MCF 10A (cell line): Measurements from ENCODE around the gene MITF. TPM values are rescaled to one million over a fixed set of nuclear protein-coding genes. Genes with fewer than 3 reads are reported as not detected.

ENCODE experiments used
- BruUV-seq: library from RNA; stranded (reverse); fragments of 400-500 nt; replicated peaks from 2 replicates; lab custom pipeline; 2021; lab: Mats Ljungman, UMichigan
- CTCF ChIA-PET: fragments of 300-600 bp; sonication (Branson Sonifier 250); formaldehyde crosslinking; extraction: SDS; loops from one replicate; lab custom pipeline; 2021; ENCODE audit warnings: antibody characterized with exemption, inconsistent platforms; lab: Yijun Ruan, JAX
- POLR2A ChIA-PET: fragments of 300-600, 350-650 bp; sonication (Branson Sonifier 250); formaldehyde crosslinking; extraction: SDS; loops from one replicate; lab custom pipeline; 2020; ENCODE audit warnings: antibody characterized with exemption, inconsistent platforms; lab: Yijun Ruan, JAX
- DNase-seq: peaks from one replicate; pipeline ENCODE4 v3.0.0-alpha.2; 2018; ENCODE audit not compliant: unreplicated experiment
- H3K27ac Mint-ChIP-seq: one replicate; pipeline ENCODE4 v1.8.0; 2022; ENCODE audit warnings: mild to moderate bottlenecking, low read depth, mixed read lengths; ENCODE audit not compliant: unreplicated experiment
- H3K27me3 Mint-ChIP-seq: one replicate; pipeline ENCODE4 v1.8.0; 2022; ENCODE audit warnings: mixed read lengths; ENCODE audit not compliant: insufficient read depth, unreplicated experiment
- H3K36me3 Mint-ChIP-seq: one replicate; pipeline ENCODE4 v1.8.0; 2022; ENCODE audit warnings: mild to moderate bottlenecking, moderate library complexity, mixed read lengths; ENCODE audit not compliant: insufficient read depth, unreplicated experiment
- H3K4me1 Mint-ChIP-seq: one replicate; pipeline ENCODE4 v1.8.0; 2022; ENCODE audit warnings: mixed read lengths; ENCODE audit not compliant: insufficient read depth, unreplicated experiment
- H3K4me3 Mint-ChIP-seq: one replicate; pipeline ENCODE4 v1.8.0; 2022; ENCODE audit warnings: mild to moderate bottlenecking, moderate library complexity, mixed read lengths; ENCODE audit not compliant: unreplicated experiment
- H3K9me3 Mint-ChIP-seq: one replicate; pipeline ENCODE4 v1.8.0; 2022; ENCODE audit warnings: mixed read lengths; ENCODE audit not compliant: unreplicated experiment
- intact Hi-C: fragments of 100-400 bp; cut with micrococcal nuclease; formaldehyde crosslinking; loops from 2 replicates; pipeline ENCODE4 v1.14.1; 2022
- total RNA-seq: library from RNA; stranded (reverse); gene quantifications from 2 replicates; pipeline ENCODE4 v1.2.3, GENCODE V29; 2022
- TF ChIP-seq, protein P1 (sequence below): fragments of 200-600 bp; IDR thresholded peaks from one replicate; pipeline ENCODE4 v1.8.0; 2022; ENCODE audit warnings: antibody characterized with exemption, mild to moderate bottlenecking; ENCODE audit not compliant: unreplicated experiment

Gene MITF
- total RNA-seq, 1 experiment from 2014 or later = 16.1 TPM

DNA sequence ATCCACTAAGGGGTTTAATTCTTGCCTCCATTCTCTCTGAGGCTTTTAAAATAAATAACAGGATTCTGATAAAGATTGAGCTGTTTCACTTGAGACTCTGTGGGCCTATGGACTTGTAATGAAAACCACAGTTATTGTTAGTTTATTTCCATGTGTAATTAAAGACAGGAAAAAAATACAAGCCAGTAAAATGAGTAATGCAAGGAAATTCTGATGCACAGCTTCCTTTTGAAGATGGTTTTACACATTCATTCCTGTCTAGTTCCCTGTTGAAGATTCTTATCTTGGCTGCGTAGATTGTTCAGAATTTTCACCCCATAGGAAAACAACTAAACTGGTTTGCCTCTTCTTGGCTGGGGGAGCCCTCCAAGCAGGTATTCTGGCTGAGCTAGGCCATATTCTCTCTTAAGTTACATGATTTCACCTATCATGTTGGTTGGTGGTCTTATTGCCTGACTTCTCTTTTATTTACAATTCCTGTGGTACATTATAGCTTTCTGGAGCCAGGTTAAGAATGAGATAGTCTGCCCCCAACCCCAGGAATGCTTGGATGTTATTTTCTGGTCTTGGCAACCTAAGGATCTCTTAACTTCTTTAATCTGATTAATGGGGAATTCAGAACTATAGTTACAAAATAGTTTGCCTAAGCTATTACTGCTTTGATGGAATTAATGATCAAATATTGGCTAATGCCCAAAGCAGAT is 67.6 kb downstream of the MITF start:
- no TSS peak for BruUV-seq
- DNase-seq = no peak
- ChIA-PET CTCF (interaction anchor here (0.6 to 1.7 kb wide), 5 partner anchors 14 to 157 kb away, joined by 3 to 10 read pairs (median 6); no protein-coding TSS in a partner anchor), POLR2A (interaction anchor here (0.6 to 1.1 kb wide), 2 partner anchors 20 to 68 kb away, joined by 5 read pairs; partner anchors contain the start of gene MITF)
- Mint-ChIP-seq H3K4me1 (peaks cover 6% of the 10 kb centered on the region), H3K9me3 (no peaks in the 10 kb centered on the region), H3K27me3 (no peaks in the 10 kb centered on the region), H3K36me3 (no peaks in the 10 kb centered on the region), H3K27ac (no peak overlapping the region), H3K4me3 (no peak overlapping the region)
- intact Hi-C loops = no loop called here
- TF ChIP-seq, protein P1, sequence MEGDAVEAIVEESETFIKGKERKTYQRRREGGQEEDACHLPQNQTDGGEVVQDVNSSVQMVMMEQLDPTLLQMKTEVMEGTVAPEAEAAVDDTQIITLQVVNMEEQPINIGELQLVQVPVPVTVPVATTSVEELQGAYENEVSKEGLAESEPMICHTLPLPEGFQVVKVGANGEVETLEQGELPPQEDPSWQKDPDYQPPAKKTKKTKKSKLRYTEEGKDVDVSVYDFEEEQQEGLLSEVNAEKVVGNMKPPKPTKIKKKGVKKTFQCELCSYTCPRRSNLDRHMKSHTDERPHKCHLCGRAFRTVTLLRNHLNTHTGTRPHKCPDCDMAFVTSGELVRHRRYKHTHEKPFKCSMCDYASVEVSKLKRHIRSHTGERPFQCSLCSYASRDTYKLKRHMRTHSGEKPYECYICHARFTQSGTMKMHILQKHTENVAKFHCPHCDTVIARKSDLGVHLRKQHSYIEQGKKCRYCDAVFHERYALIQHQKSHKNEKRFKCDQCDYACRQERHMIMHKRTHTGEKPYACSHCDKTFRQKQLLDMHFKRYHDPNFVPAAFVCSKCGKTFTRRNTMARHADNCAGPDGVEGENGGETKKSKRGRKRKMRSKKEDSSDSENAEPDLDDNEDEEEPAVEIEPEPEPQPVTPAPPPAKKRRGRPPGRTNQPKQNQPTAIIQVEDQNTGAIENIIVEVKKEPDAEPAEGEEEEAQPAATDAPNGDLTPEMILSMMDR = no peak

DNA sequence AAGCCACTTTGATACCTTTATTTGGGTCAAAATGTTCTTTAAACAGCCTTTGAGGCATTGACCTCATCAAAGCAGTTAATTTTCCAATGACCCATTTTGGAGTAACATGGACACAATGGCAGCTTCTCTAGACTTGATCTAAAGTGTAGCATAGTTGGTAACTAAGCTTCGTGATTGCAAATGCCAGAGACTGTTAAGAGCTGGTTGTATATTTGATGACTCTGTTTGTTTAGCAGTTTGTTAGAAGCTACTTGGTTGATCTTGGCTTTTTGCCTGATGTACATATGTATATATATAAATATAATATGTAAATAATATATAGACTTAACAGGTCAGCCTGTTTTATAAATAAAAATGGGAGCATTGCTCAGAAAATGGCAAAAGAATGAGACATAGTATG is 68.4 kb downstream of the MITF start:
- DNase-seq = no peak
- CTCF ChIA-PET = interaction anchor here (0.6 to 1.7 kb wide), 3 partner anchors 15 to 157 kb away, joined by 3 to 10 read pairs (median 7); no protein-coding TSS in a partner anchor
- no peak overlapping the region for H3K4me3 Mint-ChIP-seq
- no peaks in the 10 kb centered on the region for H3K27me3 Mint-ChIP-seq
- TF ChIP-seq, protein P1 = no peak
- no TSS peak for BruUV-seq
- H3K9me3 Mint-ChIP-seq = no peaks in the 10 kb centered on the region
- H3K27ac Mint-ChIP-seq = no peak overlapping the region
- intact Hi-C loops = no loop called here
- POLR2A ChIA-PET = interaction anchor here (1.1 kb wide), 1 partner anchor 69 kb away, joined by 5 read pairs; the partner anchor contains the start of gene MITF
- peaks cover 7% of the 10 kb centered on the region for H3K4me1 Mint-ChIP-seq
- no peaks in the 10 kb centered on the region for H3K36me3 Mint-ChIP-seq

DNA sequence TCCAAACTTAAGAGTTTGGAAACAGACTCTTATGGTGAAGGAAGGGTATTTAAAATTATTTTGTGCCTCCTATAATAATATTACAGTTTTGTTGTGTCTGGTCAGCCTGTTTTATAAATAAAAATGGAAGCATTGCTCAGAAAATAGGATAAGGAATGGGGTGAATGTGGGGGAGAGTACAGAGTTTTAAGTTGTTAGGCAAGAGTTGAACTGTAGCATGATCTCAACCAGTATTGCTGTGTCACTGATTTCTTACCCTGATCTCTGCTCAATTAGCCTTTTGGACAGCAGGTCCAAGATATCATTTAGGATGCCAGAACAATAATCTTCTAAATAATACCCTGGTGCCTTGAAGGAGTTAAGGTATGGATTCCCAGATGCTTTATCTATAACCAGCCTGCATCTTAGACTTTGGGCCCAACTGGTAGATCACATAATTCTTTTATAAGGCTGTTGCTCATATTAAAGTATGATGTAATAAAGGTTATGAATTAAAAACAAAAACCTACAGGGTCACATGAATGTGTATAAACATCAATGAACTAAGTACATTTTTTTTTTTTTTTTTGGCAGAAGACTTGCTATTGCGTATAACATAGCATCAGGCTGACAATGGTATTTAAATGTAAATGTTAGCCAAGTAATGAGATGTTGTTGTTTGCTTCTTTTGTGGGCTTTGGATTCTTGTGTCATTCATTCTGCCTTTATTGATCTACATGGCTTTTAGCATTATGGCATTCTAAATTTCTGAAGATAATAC is 70.0 kb downstream of the MITF start:
- DNase-seq = no peak
- peaks cover 7% of the 10 kb centered on the region for H3K4me1 Mint-ChIP-seq
- no TSS peak for BruUV-seq
- no peak overlapping the region for H3K27ac Mint-ChIP-seq
- ChIA-PET POLR2A (no interaction called here), CTCF (no interaction called here)
- TF ChIP-seq, protein P1 = no peak
- H3K9me3 Mint-ChIP-seq = no peaks in the 10 kb centered on the region
- intact Hi-C loops = no loop called here
- no peak overlapping the region for H3K4me3 Mint-ChIP-seq
- no peaks in the 10 kb centered on the region for H3K36me3 Mint-ChIP-seq
- H3K27me3 Mint-ChIP-seq = no peaks in the 10 kb centered on the region
